Fibroblast of lung (primary cell): Measurements from ENCODE around the gene ADAD2.

Experiments
- CTCF ChIP-seq, 2 donors: IDR thresholded peaks in 1 of 2; conservative IDR thresholded peaks in 1 of 2; 1 replicate in 1 of 2; 2 replicates in 1 of 2; pipeline ENCODE4 v1.5.1; 2011 to 2012; ENCODE audit warnings: low read length in 2 of 2, control low read depth in 1 of 2, inconsistent platforms in 1 of 2, low read depth in 1 of 2, mild to moderate bottlenecking in 1 of 2
- EZH2 ChIP-seq: IDR thresholded peaks from 2 replicates; pipeline ENCODE4 v1.5.1; 2012; ENCODE audit warnings: low read length, control low read depth, mild to moderate bottlenecking; ENCODE audit errors: missing control alignments

- TF ChIP-seq CTCF (conservative IDR thresholded peaks at IDR 0.05 in 1 of 2, IDR thresholded peaks at IDR 0.05 in 1 of 2; ENCODE audit: low read depth in 1 of 2, low read length in 2 of 2) = no peak
- TF ChIP-seq EZH2 = no peak
These were observed 49.5 kb downstream of the ADAD2 start for GRCh38 chr16:84240455-84240854.
